Measurements from ENCODE around the gene EHD1. TPM values are rescaled to one million over a fixed set of nuclear protein-coding genes. Genes with fewer than 3 reads are reported as not detected.

The EHD1 gene
- total and polyA plus RNA-seq, 9 of the 15 experiments (the other 6 are each of a cell fraction or from before 2014, with no cell fraction given): 0.46 to 65.0 (median 16.4) TPM

- no peak for TF ChIP-seq ILF3 (IDR thresholded peaks at IDR 0.05; ENCODE audit: borderline replicate concordance)
- TF ChIP-seq GTF3C2 (IDR thresholded peaks at IDR 0.05; ENCODE audit: borderline replicate concordance, extremely low read depth, insufficient read length): no peak
- peak; percentile 93 for TF ChIP-seq RBFOX2 (IDR thresholded peaks at IDR 0.05; ENCODE audit: low read depth, low read length)
- TF ChIP-seq PTRF (tag; IDR thresholded peaks at IDR 0.05): no peak
- TF ChIP-seq HDAC2 (IDR thresholded peaks at IDR 0.05): no peak
- no peak for TF ChIP-seq HDGF (IDR thresholded peaks at IDR 0.05)
- peak in 1 of 3 experiments; percentile 45; a peak in 1 of 6 replicates for TF ChIP-seq ZBTB11 (CRISPR knock-in tag; IDR thresholded peaks at IDR 0.05)
- 0 out of 2 replicates have a peak, but pooled peaks have one; percentile 7 for TF ChIP-seq TCF3 (CRISPR knock-in tag; IDR thresholded peaks at IDR 0.05)
- no peak for TF ChIP-seq ARID2 (IDR thresholded peaks at IDR 0.05)
- no peak for TF ChIP-seq ATF2 (CRISPR knock-in tag; IDR thresholded peaks at IDR 0.05)
- peak; percentile 55; the same call in 1 of the 2 replicates for TF ChIP-seq SMAD3 (CRISPR knock-in tag; conservative IDR thresholded peaks at IDR 0.05)
- no peak for TF ChIP-seq ZSCAN29 (IDR thresholded peaks at IDR 0.05)
- no peak for TF ChIP-seq ZSCAN32 (CRISPR knock-in tag; IDR thresholded peaks at IDR 0.05)
- TF ChIP-seq ZNF655 (CRISPR knock-in tag; IDR thresholded peaks at IDR 0.05): no peak
- peak; percentile 31; the same call in 1 of the 2 replicates for TF ChIP-seq ARID3A (IDR thresholded peaks at IDR 0.05; ENCODE audit: borderline replicate concordance, low read depth, low read length)
- TF ChIP-seq ZNF324 (CRISPR knock-in tag; IDR thresholded peaks at IDR 0.05): no peak
Observed at GRCh38 chr11:64916775-64917662, 38.6 kb upstream of the EHD1 start, which contains the start of gene ATG2A (continued).

Measured in K562 (cell line).